ENCODE data around the gene RFX2.
"Not testable (repeated sequence)": the region's sequence is repeated elsewhere in the genome, so short reads cannot be mapped to it uniquely, and the experiment has no call there.

Gene RFX2

DNA sequence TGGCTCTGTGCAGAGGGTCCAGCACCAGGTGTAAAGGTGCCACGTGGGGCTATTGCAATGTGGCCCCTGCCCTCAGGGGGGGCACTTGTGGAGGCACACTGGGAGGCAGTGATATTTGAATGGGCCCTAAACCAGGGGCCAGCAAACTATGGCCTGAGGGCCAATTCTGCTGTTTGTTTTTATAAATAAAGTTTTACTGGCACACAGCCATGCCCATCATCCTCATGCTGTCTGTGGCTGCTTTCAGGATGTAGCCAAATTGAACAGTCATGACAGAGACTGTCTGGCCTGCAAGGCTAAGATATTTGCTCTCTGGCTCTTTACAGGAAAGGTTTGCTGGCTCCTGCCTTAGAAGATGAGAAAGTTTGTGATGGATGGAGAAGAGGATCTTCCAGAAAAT lies 98.5 kb downstream of the RFX2 start:
- H3K9me3 ChIP-seq = no peaks in the 10 kb centered on the region
- TF ChIP-seq, protein P1, sequence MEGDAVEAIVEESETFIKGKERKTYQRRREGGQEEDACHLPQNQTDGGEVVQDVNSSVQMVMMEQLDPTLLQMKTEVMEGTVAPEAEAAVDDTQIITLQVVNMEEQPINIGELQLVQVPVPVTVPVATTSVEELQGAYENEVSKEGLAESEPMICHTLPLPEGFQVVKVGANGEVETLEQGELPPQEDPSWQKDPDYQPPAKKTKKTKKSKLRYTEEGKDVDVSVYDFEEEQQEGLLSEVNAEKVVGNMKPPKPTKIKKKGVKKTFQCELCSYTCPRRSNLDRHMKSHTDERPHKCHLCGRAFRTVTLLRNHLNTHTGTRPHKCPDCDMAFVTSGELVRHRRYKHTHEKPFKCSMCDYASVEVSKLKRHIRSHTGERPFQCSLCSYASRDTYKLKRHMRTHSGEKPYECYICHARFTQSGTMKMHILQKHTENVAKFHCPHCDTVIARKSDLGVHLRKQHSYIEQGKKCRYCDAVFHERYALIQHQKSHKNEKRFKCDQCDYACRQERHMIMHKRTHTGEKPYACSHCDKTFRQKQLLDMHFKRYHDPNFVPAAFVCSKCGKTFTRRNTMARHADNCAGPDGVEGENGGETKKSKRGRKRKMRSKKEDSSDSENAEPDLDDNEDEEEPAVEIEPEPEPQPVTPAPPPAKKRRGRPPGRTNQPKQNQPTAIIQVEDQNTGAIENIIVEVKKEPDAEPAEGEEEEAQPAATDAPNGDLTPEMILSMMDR (IDR thresholded peaks at IDR 0.05) = no peak
- H3K27ac ChIP-seq = no peak overlapping the region
- H3K4me1 ChIP-seq (ENCODE audit: control insufficient read depth in 1 of 2, insufficient read depth in 1 of 2, low read depth in 1 of 2, low read length in 1 of 2) = no peaks in the 10 kb centered on the region
- peaks cover 70% of the 10 kb centered on the region for H3K36me3 ChIP-seq
- no peak overlapping the region for H3K4me3 ChIP-seq (ENCODE audit: low read depth in 1 of 2, low read length in 1 of 2)
- no peaks in the 10 kb centered on the region for H3K27me3 ChIP-seq

DNA sequence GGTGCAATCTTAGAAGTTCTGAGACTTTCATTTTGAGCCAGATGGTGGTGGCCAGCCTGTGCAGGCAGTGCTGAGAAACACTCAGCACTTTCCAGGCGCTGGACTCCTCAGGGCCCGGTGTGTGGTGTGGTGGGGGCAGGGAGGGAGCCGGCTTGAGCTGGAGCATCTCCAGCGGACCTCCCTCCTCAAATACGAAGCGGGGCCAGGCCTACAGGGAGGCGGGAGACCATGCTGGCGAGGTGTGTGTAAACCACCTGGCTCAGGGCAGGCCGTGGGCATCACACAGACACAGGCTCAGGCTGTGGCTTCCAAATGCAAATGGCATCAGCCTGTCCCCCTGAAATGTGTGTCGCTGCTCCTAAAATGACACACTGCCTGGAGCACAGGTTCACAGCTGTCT lies 99.1 kb downstream of the RFX2 start:
- TF ChIP-seq, protein P1 (IDR thresholded peaks at IDR 0.05) = no peak
- H3K27ac ChIP-seq = no peak overlapping the region
- no peaks in the 10 kb centered on the region for H3K4me1 ChIP-seq (ENCODE audit: control insufficient read depth in 1 of 2, insufficient read depth in 1 of 2, low read depth in 1 of 2, low read length in 1 of 2)
- peaks cover 71% of the 10 kb centered on the region for H3K36me3 ChIP-seq
- H3K4me3 ChIP-seq (ENCODE audit: low read depth in 1 of 2, low read length in 1 of 2) = no peak overlapping the region
- no peaks in the 10 kb centered on the region for H3K27me3 ChIP-seq
- no peaks in the 10 kb centered on the region for H3K9me3 ChIP-seq

DNA sequence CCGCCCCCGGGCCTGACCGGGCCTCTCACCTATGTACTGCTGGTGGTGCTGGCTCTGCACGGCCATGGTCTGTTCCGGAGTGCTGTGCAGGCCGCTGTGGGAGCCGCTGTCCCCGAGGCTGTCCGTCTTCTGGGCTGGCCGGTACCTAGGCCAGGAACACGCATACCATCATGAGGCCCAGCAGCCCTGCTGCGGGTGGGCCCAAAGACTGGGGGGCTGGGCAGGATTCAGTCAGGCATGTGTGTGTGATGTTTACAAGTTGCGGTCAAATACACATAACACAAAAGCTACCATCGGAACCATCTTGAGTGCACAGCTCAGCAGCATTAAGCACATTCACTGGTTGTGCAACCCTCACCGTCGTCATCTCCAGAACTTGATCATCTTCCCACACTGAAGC lies 100.2 kb downstream of the RFX2 start:
- peaks cover 75% of the 10 kb centered on the region for H3K36me3 ChIP-seq
- H3K4me1 ChIP-seq (ENCODE audit: control insufficient read depth in 1 of 2, insufficient read depth in 1 of 2, low read depth in 1 of 2, low read length in 1 of 2) = no peaks in the 10 kb centered on the region
- H3K27me3 ChIP-seq = no peaks in the 10 kb centered on the region
- no peak overlapping the region for H3K4me3 ChIP-seq (ENCODE audit: low read depth in 1 of 2, low read length in 1 of 2)
- TF ChIP-seq, protein P1 (IDR thresholded peaks at IDR 0.05) = no peak
- H3K9me3 ChIP-seq = no peaks in the 10 kb centered on the region
- no peak overlapping the region for H3K27ac ChIP-seq

DNA sequence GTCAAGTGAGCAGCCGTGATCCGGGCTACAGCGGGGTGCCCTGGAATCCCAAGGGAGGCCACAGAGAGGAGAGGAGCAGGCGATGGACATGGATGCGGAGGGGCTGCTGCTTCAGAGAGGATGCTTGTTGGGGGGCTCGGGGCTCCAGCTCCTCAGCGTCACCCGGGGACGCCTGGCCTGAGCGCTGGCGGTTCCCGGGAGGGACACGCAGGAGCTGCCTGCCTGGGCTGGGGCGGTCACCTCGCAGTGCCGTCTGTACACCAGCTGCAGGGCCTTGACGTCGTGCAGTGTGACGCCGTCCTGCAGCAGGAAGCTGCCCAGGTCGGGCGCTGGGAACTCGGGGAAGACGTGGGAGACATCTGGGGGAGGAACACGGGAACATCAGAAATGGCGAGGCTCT lies 102.4 kb downstream of the RFX2 start:
- TF ChIP-seq, protein P1 (IDR thresholded peaks at IDR 0.05) = no peak
- Histone ChIP-seq H3K27me3 (no peaks in the 10 kb centered on the region), H3K9me3 (no peaks in the 10 kb centered on the region), H3K27ac (no peak overlapping the region), H3K4me3 (ENCODE audit: low read depth in 1 of 2, low read length in 1 of 2) (no peak overlapping the region), H3K4me1 (ENCODE audit: control insufficient read depth in 1 of 2, insufficient read depth in 1 of 2, low read depth in 1 of 2, low read length in 1 of 2) (no peaks in the 10 kb centered on the region), H3K36me3 (peaks cover 76% of the 10 kb centered on the region)

DNA sequence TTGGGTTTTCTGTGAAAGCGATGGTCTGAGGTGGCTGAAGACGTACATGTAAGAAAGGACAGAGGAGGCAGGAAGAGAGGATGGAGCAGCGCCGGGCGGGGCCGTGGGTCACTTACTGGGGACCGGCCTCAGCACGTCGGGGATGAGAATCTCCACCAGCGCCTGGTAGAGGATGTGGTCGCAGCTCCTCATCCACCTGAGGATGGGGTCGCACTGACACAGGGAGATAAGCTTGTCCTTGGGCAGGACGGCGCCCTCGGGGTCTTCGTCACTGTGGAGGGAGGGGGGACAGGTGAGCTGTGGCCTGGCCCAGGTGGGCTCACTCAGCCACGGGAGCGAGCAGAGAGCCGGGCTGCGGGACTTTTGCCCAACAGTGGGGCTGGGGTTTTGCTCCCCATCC lies 103.4 kb downstream of the RFX2 start:
- H3K27ac ChIP-seq = no peak overlapping the region
- H3K4me1 ChIP-seq (ENCODE audit: control insufficient read depth in 1 of 2, insufficient read depth in 1 of 2, low read depth in 1 of 2, low read length in 1 of 2) = no peaks in the 10 kb centered on the region
- no peaks in the 10 kb centered on the region for H3K9me3 ChIP-seq
- TF ChIP-seq, protein P1 (IDR thresholded peaks at IDR 0.05) = no peak
- no peak overlapping the region for H3K4me3 ChIP-seq (ENCODE audit: low read depth in 1 of 2, low read length in 1 of 2)
- H3K27me3 ChIP-seq = no peaks in the 10 kb centered on the region
- peaks cover 79% of the 10 kb centered on the region for H3K36me3 ChIP-seq

DNA sequence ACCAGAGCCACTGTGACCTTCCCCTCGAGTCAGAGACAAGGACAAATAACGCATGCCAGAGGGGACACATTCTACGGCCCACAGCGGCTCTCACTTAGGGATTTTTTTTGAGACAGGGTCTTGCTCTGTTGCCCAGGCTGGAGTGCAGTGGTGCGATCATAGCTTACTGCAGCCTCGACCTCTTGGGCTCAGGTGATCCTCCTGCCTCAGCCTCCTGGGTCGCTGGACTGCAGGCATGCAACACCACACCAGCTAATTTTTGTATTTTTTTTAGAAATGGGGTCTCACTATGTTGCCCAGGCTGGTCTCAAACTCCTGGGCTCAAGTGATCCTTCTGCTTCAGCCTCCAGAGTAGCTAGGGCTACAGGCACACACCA lies 104.2 kb downstream of the RFX2 start:
- H3K4me3 ChIP-seq (ENCODE audit: low read depth in 1 of 2, low read length in 1 of 2); H3K4me1 ChIP-seq (ENCODE audit: control insufficient read depth in 1 of 2, insufficient read depth in 1 of 2, low read depth in 1 of 2, low read length in 1 of 2); H3K27me3 ChIP-seq; H3K27ac ChIP-seq; H3K9me3 ChIP-seq: not testable (repeated sequence)
- peaks cover 79% of the 10 kb centered on the region for H3K36me3 ChIP-seq
